Left renal pelvis (tissue), 4 donors: ENCODE measurements around the gene PACRG. TPM values are rescaled to one million over a fixed set of nuclear protein-coding genes. Genes with fewer than 3 reads are reported as not detected.
A peak's percentile ranks its signal among the peaks of the same experiment; 100 is the strongest.

Experiments
- DNase-seq, 4 donors: peaks; one replicate each; pipeline ENCODE4 v3.0.0-alpha.2; 2013; ENCODE audit warnings: low read depth in 4 of 4, low spot score in 3 of 4
- polyA plus RNA-seq, 4 donors: library from polyadenylated mRNA; unstranded; fragments of 120-200 nt; gene quantifications; one replicate each; pipeline ENCODE4 v1.2.1, GENCODE V29; 2013; ENCODE audit not compliant: insufficient read length in 4 of 4

The PACRG gene
- polyA plus RNA-seq, 4 donors: 5.3 to 22.3 (median 14.2) TPM

DNA sequence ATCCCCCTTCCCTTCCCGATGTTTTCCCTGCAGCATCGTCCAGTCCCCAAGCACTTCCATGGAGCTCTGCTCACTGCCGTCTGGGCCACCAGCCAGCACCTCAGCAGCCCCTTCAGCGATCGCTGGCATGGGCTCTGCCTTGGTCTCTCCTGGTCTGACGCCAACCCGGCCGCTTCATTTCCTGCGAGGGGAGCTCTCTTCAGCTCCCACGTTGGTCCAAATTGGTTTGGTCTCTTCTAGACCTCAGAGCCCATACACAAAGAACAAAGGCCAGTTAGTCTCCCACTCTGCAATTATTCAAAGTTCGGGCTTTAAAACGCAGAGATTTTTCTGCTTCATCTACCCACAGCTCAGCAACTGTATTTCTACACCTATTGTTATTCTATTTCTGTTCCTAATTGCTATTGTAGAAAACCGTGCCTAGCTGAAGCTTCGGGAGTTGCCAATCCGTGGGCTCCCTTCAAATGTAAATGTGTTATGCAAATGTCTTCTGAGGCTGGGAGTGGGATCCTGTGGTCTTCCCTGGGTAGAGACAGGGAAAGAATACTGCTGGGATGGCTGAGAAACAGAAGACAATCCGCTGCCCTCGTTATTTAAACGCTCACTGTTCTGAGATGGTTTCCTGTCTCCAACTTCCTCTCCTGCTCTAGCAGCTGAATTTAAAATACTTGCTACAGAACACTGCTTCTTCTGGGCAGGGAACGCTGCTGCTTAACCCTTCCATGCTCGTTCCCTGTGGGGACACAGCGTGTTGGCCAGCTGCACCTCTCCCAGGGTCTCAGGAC lies 532.5 kb downstream of the PACRG start:
- peak in 3 of 4 donors; percentile 8 to 29 (median 17) for DNase-seq

DNA sequence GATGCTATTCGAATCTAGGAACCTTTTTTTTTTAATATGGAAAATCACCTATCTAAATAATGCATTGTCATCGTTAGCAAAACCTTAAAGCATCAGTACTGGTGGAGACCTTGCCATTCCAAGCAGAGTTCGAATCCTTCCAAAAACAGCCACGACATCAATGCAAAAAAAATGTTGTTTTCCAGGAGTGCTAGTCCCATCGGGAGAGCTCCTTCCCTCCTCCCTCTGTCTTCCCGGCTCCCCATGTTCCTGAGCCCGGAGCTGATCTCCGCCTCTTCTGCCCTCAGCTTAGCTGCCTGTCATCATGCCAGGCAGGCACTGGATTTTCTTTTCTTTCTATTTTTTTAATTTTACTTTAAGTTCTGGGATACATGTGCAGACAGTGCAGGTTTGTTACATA lies 533.1 kb downstream of the PACRG start:
- DNase-seq: no peak

DNA sequence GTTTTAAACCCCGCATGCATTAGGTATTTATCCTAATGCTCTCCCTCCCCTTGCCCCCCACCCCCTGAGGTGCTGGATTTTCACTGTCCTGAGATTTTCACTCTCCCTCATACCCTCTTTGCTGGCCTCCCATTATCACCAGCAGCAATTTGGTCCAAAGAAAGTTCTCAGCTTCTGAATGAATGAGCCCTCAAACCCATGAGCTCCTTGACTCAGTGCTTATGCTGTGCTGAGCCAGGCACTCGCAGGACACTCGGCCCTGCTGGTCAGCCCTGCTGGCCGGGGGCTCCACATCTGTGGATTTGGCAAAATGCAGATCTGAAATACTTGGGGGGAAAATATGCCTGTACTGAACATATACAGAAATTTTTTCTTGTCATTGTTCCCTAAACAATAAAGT lies 533.6 kb downstream of the PACRG start:
- DNase-seq: no peak

DNA sequence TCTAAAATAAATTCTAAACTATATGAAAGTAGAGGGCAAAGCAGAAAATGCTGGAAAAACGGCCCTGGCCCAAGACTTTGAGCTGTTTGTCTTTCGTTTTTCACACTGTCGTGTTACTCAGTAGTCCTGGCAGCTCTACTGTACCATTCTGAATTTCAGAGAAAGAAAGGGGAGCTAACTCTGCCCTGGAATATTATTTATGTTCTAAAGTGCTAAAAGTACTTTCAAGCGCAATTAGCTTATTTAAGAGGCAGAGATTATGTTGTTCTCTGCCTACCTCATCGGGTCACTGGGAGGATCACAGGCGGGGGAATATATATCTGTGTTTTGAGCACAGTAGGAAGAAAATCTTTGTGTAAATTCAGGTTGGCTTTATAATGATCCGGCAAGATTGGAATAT lies 534.3 kb downstream of the PACRG start:
- no peak for DNase-seq

DNA sequence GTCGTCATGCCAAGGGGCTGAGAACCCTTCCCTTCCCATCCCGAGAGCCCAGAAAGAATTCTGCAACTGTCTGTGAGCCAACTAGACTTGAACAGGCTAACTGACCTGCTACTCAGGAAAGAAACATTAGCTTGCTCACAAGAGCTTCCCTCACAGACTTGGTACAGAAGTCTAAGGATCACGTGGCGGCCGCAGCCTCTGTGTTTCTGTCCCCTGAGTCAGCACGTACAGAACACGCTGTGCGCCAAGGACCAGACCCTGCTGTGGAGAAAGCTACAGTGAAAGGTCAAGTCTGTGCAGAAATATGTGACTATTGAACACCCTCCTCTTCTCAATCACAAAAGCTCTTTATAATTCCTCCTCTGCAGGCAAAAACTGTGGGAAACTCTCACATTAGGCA lies 535.4 kb downstream of the PACRG start:
- DNase-seq: no peak

DNA sequence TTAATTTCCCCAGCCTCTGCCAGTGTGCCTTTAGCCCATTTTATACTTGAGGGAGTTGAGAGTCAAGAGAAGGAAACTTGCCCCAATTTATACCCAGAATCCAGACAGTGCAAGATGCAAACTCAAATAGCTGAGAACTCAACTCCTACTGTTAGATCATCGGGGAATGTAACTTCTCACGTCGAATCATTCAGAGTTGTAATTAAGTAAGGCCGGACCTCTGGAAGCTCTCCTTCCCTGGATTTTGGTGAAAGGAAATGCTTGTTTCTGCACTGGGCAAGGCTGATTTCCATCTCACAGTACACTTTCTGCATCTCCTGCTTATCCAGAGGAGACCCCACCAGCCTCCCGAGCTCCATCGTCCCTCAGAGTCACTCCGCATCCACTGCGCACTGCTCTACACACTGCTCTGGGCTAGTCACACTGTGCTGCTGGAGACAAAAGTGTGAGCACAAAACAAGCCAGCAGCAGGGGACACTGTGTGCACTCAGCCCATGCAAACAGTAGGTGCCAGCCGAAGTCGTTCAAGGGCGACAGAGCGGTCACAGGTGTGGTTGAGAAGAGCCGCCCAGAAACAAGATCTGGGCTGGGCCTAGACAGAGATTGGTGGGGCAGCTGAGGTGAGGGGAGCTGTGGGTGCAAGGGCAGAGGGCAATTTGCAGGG lies 536.4 kb downstream of the PACRG start:
- DNase-seq: no peak

DNA sequence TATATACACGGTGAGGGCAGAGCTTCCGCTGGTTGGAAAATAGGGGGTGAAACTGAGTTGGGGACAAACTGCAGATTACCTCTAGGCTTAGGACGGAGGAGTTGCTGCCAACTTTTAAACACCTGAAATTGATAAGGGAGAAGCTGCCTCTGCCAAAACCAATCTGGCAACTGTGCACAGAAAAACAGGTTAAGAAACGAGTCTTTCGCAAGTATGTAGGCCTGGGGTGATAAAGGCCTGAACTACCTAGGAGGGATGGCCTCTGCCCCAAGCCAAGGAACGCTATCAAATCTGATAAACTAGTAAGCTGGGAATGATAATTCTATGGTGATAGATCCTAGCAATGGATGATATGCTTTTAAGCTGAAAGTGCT lies 536.9 kb downstream of the PACRG start:
- no peak for DNase-seq

DNA sequence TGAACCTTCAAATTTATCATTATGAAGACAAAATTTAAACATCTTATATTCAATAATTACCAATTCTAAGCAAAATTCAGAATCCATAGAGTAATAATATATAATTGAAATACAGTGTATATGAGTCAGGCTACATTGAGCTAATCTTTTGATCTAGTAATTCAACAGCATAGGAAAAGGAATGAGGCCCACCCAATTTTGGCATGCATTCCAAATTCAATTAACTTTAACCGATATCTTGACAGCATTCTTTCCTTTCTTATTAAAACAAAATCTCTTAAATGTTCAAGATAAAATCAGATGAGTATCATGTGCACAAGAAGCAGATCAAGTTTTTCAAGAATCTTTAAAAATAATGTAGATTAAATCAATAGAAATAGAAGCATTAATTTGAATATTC lies 553.9 kb downstream of the PACRG start:
- no peak for DNase-seq

DNA sequence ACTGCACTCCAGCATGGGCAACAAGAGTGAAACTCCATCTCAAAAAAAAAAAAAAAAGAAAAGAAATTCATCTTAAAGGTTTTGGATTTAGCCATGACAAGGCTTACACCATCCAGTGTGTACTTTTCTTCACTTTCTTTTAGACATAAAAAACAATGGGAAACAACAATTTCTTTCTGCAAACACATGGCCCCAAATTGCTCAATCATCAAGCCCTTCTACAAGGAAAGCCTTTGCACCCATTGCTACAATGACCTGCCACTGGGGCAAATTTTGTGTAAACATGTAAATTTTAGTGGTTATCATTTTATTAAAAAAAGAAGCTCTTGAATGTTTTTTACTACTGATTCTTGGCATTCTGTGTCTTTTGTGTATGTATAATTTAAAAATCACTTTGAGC lies 554.9 kb downstream of the PACRG start:
- no peak for DNase-seq

DNA sequence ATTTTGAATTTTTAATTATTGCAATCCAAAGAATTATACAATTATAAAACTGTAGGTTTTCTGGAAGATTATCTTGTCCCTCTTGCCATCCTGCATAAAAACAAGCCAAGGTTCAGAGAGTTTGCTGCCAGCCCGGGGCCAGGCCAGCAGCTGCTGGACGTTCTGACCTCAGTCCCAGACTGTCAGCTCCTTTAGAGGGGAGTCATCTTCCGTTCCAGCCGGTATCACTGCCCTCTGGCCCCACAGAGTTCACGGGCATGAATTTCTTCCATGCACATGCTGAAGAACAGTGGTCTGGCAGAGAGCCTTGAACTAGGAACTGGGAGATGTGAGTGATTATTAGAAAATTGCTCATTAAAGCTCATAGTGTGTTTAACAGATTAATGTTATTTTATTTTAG lies 556.4 kb downstream of the PACRG start:
- DNase-seq: no peak

DNA sequence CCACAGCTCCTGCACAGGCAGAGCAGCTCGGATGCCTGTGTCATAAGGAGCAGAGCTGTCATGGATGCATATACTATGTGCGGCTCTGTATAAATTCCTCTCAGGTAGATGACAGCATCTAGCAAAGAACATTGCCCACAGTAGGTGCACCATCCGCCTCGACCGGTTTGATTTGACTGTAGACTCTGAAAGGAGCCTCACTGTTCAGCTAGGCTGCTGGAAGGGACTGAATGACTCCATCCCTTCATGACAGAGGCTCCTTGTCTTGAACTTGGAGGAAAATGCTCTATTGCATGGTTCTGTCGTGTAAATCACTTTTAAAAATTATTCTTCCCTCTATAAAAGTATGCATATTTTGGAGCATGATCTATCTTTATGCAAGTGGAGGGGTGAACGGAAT lies 557.9 kb downstream of the PACRG start:
- DNase-seq: no peak

DNA sequence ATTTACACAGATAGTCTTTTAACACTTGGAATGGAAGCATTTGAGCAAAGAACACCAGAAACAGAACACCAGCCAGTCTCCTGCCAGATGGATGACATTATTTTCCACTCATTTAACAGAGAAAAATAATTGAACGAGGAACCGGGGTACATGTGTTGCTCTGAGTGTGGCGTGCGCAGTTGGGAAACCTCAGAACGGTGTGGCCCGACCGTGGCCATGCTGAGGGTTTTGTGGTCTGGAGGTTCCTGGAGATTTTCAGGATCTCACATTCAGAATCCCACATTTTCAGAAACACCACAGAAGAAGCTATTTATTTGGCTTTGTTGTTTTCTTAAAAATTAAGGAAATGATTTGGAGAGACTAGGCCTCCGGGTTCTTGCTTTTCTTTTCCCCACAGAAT lies 559.9 kb downstream of the PACRG start:
- DNase-seq: no peak

DNA sequence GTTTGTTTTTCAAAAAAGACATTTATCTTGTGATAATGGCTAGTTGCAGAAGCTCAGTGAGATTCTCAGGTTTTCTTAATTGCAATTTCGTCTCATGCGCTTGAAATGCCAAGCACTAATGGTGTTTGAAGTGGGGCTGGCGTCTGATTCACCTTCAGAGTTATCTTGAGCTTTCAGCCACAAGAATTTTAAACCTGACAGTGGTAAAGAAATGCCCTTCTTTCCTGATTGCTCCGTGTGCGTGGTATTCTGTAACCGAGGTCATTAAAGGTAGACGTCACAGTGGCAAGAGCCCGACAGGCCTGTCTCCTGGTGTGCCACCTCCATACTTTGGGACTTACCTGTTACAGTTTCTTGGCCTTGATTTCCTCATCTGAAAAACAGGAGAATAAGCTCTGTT lies 560.3 kb downstream of the PACRG start:
- DNase-seq: no peak

DNA sequence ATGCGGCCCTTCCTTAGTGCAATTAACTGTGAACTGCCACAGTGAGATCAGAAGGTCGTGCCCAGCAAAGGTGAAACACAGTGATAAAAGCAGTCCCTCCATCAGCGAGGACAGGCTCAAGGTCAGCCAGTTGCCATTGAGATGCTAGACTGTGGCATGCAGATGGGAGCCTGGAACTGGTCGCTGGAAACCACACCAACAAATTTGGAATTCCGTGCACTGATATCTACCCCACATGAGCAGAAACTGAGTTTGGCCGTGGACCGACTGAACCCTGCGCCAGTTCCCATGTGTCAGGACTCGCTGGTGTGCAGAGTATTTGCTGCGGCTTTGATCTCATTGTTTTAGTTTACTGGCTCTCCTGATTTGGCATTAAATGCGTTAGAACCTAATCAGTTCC lies 561.1 kb downstream of the PACRG start:
- no peak for DNase-seq

DNA sequence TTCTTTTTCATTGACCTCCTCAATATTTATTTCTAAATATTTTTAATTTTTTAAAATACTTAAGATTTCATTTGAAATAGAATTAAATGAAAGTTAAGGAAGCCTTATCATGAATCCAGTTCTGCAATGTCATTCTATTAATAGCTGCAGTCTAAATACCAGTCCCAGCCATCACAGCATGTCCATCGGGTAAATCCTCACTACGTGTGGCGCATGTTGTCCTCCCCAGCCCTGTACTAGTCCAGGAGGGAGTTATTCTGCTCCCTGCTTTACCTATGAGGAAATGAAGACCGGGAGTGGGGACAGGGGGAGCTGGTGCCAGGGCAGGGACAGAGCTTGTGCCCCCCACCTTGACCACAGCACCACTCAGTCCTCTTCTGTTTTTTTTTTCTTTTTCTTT lies 561.7 kb downstream of the PACRG start:
- DNase-seq: no peak

DNA sequence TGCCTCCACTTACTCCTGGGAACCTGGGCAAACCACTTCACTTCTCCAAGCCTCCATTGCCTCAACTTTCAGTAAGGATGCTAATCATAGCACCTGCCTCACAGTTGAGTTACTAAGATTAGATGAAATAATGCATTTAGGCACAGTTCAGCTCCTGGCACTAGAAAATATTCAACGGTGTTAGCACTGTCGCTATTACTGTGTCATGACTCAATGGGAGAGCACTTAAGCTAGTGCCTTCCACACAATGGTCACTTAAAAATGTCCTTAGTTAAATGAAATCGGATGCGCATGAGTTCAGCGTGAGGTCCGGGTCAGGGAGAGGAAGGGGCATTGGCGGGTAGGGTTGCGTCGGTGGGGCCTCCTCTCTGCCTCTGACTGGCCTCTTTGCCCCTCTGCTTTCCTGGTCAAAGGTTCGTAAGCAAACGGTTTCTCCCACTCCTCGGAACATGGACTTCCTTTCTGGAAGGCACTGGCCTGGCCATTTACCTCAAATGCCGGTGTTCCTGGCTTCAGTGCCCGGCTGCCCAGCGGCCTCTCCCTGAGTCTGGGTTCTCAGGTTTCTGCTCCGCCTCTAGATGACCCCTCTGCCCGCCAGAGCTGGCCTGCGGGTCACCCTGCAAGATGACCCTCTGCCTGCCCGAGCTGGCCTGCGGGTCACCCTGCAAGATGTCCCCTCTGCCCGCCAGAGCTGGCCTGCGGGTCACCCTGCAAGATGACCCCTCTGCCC lies 562.9 kb downstream of the PACRG start:
- no peak for DNase-seq

DNA sequence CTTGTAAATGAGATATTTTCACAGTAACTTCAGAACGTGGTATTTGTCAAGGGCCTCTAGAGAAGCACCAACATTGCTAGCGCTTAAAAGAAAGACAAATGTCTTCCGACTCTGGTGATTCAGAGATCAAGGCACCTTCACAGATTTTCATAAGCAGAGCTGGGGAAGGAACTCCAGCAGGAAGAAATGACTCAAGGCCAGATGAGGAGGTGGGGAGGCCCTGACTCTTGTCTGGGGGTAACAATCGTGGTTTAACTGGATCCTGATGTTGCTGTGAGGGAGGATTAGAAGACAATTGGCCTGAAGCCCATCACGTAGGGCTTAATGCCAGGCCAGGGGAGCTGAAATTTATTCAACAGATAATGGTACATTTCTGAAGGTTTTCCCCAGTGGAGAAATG lies 563.8 kb downstream of the PACRG start:
- no peak for DNase-seq

DNA sequence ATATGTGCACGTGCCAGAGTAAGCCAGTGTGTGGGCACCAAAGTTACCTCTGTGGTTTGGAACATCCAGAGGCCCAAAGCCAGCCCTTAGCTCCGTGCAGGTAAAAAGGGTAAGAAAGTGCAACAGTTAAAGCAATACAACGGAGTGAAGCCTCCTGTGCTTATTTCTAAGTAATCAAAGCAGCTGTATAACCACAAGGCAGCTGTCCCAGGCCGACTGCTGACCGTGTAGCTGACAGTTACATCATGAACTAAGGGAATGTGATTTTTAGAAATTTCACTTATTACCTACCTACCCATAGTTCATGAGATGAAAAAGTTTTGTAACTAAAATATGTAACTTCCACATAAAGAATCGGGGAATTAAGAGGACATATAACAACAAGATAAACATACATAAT lies 565.5 kb downstream of the PACRG start:
- no peak for DNase-seq

DNA sequence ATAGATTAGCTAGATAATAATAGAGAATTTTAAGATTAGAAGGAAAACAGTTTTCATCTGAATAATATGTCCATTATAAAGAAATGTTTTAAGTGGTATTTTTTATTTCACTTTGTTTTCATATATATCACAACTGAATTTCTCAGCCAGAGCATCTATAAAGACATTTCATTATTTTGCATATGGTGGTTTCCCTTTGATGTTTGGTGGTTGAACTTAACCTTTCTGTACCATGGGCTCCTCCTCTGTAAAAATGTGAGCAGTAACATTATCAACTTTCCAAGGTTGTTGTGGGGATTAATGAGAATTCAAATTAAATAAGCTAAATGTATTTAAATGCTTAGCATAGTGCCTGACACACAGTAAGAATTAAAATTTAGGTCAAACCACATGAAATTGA lies 567.0 kb downstream of the PACRG start:
- DNase-seq: no peak

DNA sequence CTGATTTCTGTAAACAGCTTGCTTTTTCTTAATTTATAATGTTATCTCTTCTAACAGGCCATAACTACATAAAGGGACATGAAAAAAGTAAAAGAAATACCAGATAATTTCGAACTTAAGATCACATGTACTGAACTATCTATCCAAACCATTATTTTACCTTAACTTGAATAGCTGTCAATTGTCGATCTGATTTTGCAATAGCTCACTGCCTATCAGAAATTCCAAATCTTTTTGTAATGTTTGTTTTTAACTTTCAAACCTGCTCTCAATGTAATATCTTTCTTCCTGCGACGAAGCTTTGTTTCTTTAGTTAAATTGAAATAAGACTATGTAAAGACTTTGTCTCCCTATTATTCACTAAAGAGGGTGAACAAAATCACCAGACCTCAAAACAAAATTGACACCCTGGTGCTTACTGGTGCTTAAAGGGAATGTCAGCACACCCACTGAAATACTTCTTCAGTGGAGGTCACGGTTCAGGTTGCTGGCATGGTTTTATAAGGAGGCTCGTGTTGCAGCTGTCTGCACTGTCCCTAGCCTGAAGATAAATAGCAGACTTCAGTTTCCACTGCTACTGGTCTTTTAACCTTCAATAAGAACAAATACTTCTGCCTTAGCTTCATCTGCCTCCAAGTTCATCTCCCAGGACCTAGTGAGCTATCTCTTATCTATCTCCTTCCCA lies 569.2 kb downstream of the PACRG start:
- DNase-seq: peak in 2 of 4 donors; percentile 18 to 45

DNA sequence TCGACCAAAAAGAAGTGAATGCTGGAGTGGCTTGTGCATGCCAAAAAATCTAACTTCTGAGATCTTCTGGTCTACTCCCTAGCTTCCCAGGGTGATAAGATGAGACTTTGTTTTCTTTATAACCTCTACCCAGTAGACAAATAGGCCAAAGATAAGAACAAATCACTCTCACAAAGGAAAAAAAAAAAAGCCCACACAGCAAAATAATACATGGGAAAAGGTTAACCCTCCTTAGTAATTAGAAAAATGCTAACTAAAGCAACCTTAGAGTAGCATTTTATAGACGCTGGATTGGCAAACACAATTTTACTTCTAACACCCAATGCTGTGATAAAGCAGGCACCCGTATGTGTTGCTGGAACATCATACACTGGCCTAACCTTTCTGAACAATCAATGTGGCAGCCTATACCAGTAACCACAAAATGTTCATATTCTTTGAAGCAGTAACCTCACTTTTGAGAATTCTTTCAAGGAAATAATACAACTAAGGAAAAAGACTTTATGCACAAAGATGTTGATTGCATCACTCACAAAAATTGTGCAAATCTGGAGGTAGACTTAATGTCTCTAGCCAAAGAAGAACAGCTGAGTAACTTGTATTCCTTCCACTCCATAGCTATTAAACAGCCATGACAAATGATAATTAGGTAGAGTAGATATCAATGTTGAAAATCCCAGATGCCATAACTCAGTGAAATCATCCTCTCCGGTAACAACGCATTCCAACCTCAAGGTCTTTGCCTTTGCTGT lies 570.5 kb downstream of the PACRG start:
- DNase-seq: no peak
